ENCODE results near the gene ST8SIA6.

The ST8SIA6 gene

DNA sequence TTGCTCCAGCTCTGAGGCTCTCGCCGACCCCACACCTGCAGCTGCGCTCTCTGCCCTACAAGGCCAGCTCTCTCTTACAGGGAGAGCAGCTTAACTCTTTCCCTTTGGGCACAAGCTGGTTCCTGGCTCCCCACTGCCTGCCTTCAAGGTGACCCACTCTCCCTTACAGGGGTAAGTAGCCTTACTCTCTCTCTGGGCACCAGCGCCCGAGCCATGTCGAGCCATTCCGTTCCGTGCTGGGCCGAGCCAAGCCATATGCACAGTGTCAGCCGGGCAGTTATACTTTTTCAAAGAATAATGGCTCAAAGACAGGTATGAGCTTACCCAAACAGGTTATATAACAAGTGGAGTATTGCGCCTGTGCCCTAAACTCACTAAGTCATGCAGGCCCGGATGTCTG is 181.7 kb downstream of the ST8SIA6 start:
- ChIA-PET POLR2A (no interaction called here), CTCF (interaction anchor here (0.6 to 1.4 kb wide), 3 partner anchors 16 to 179 kb away, joined by 3 to 7 read pairs (median 6); no protein-coding TSS in a partner anchor)
- no peaks in the 10 kb centered on the region for H3K36me3 ChIP-seq (ENCODE audit: control insufficient read depth in 2 of 2, insufficient read depth in 1 of 2, low read length in 2 of 2)
- H3K9me3 ChIP-seq (ENCODE audit: control insufficient read depth, insufficient read depth, low read depth, low read length): no peaks in the 10 kb centered on the region
- no peak overlapping the region for H3K27ac ChIP-seq (ENCODE audit: extremely low read depth, low read depth, low read length)
- no peak overlapping the region for H3K4me3 ChIP-seq (ENCODE audit: low read depth, low read length)
- no peaks in the 10 kb centered on the region for H3K4me1 ChIP-seq (ENCODE audit: control insufficient read depth, insufficient read depth, low read length)
- TF ChIP-seq HOXD13 (CRISPR knock-in tag; IDR thresholded peaks at IDR 0.05; ENCODE audit: borderline replicate concordance) (no peak), ZNF394 (tag by site-specific recombination; IDR thresholded peaks at IDR 0.05; ENCODE audit: borderline replicate concordance) (no peak), ZNF140 (tag by site-specific recombination; IDR thresholded peaks at IDR 0.05) (no peak), ZNF623 (tag by site-specific recombination; IDR thresholded peaks at IDR 0.05) (no peak), ZNF16 (tag by site-specific recombination; IDR thresholded peaks at IDR 0.05; ENCODE audit: low read depth) (no peak), ZNF660 (tag by site-specific recombination; IDR thresholded peaks at IDR 0.05) (no peak)
- TF ChIP-seq, protein P1, sequence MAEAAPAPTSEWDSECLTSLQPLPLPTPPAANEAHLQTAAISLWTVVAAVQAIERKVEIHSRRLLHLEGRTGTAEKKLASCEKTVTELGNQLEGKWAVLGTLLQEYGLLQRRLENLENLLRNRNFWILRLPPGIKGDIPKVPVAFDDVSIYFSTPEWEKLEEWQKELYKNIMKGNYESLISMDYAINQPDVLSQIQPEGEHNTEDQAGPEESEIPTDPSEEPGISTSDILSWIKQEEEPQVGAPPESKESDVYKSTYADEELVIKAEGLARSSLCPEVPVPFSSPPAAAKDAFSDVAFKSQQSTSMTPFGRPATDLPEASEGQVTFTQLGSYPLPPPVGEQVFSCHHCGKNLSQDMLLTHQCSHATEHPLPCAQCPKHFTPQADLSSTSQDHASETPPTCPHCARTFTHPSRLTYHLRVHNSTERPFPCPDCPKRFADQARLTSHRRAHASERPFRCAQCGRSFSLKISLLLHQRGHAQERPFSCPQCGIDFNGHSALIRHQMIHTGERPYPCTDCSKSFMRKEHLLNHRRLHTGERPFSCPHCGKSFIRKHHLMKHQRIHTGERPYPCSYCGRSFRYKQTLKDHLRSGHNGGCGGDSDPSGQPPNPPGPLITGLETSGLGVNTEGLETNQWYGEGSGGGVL (tag by site-specific recombination; IDR thresholded peaks at IDR 0.05): no peak
- TF ChIP-seq, protein P2, sequence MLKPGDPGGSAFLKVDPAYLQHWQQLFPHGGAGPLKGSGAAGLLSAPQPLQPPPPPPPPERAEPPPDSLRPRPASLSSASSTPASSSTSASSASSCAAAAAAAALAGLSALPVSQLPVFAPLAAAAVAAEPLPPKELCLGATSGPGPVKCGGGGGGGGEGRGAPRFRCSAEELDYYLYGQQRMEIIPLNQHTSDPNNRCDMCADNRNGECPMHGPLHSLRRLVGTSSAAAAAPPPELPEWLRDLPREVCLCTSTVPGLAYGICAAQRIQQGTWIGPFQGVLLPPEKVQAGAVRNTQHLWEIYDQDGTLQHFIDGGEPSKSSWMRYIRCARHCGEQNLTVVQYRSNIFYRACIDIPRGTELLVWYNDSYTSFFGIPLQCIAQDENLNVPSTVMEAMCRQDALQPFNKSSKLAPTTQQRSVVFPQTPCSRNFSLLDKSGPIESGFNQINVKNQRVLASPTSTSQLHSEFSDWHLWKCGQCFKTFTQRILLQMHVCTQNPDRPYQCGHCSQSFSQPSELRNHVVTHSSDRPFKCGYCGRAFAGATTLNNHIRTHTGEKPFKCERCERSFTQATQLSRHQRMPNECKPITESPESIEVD (tag by site-specific recombination; IDR thresholded peaks at IDR 0.05): no peak
- TF ChIP-seq, protein P3, sequence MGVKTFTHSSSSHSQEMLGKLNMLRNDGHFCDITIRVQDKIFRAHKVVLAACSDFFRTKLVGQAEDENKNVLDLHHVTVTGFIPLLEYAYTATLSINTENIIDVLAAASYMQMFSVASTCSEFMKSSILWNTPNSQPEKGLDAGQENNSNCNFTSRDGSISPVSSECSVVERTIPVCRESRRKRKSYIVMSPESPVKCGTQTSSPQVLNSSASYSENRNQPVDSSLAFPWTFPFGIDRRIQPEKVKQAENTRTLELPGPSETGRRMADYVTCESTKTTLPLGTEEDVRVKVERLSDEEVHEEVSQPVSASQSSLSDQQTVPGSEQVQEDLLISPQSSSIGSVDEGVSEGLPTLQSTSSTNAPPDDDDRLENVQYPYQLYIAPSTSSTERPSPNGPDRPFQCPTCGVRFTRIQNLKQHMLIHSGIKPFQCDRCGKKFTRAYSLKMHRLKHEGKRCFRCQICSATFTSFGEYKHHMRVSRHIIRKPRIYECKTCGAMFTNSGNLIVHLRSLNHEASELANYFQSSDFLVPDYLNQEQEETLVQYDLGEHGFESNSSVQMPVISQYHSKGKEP (tag by site-specific recombination; IDR thresholded peaks at IDR 0.05): no peak

Measured in HEK293 (cell line).